Right forelimb (tissue), 1 donor: ENCODE results near the gene FOXN3.

ENCODE experiments used
- DNase-seq: peaks from one replicate; pipeline ENCODE4 v3.0.0-alpha.2; 2018

FOXN3 gene

DNA sequence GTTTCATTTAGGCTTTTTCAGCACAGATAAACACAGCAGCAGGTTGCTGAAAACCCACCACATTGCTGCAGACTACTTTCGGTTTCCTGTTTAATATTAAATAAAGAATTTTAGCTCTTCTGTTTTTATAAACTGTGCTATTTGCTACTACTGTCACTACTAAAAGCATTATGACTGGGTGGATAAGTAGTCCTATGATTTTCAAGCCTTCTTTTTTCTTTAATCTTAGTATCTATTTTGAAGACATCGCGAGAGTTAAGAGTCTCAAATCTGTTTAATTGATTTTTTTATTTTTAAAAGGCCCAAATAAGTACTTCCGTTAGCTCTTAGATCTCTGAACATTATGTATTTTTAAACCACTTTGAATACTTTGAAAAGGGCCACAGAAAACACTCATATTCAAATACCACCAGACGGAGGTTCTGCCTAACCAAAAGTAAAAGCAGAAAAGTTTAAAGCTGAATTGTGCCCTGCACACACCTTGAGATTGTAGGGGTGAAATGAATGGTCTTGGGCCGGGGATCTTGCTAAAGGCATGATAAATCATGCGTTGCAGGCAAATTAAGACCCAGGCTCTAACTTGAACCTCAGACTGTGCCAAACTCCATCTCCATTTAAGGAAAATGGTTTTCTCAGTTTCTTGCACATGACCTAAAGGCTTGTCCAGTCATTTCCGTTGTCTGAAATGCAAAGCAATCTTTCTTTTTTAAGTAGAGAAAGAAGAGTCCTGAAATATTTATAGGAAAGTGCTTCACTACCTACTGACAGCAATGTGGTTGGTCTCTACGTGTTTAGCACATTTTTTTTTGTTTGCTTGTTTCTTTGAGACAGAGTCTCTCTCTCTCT, 13.6 kb upstream of the FOXN3 start:
- no peak for DNase-seq

DNA sequence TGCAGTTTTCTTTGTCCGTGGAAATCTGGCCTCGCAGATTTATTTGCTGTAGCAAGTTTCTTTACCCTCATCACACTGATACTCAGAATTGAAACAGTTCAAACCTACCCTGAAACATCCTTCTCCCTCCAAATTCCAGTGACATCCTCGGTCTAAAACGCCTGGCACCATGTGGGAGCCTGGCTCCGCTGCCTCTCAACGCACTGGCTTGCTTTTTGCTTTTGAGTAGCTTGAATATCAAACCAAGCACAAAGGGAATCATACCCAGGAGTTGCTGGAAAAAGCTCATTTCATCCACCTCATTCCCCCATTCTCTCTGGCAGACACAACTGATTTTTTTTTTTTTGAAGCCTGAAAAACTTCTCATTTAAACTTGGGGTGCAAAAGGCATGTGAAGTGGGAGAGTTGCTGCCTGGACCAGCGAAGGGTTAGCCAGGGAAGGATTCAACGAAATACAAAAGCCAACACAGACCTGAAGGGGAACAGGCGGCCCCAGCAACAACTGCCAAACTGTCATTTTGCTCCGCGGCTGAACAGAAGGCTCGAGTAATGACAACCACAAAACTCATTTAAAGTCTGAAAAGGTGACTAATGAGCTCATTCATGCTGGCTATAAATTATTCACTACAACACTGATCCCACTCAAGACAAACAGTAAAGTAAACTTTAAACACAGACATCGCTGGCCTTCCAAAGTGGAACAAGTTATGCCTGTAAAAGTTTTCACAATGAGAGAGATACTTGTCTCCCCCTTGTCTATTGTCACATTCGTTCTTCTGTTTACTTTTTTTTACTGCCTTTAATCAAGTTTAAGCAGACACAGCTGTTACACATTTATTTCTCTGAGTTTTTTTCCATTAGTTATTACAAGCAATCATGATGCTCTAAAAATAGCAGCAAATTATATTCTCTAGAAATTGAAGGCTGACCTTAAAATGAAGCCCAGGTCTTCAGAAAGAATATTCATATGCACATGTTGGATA, 12.5 kb upstream of the FOXN3 start:
- DNase-seq = no peak

DNA sequence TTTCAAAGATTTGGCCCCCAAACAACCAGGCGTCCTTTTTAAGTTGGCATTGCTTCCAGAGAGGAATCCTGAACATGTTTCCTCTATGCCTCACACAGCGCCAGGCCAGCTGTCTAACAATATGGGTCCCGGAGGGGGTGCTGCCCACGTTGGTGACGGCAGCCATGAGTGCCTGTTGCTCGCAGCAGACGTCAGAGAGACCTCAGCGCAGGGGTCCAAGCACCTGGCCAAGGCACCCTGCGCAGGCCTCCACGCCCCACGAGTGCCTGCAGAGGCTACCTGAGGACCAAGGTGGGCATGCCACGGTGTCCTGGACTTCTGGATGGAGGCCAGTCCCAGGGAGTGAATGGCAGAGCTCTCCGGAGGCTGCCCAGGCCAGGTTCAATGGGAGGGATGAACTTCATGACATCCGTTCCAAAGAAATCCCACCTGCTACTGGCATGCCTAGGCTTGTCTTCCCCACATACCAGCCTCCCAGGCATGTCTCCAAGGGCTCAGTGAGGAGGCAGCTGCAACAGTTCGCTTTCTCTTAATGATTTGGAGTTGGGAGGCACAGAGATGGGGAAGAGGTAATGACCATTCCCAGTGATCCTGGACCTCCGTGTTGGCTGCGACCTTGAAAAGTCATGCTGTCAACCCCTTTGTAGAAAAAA, 11.6 kb upstream of the FOXN3 start:
- peak; percentile 71 for DNase-seq

DNA sequence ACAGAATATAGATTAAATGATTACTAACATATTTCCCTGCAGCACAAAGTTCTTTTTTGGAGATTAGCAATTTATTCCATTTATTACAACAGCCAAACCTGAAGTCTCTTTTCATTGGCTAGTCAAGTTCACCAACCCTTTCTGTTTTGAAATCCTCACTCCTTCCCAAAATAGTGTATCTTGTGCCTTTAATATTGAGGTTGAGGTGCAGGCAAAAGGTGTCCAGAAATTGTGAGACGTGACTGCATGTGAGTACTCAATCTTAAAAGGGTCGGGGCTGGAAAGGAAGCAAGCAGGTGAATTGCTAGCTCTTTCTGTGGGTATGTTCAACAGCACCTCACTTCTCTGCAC, 11.1 kb upstream of the FOXN3 start:
- no peak for DNase-seq

DNA sequence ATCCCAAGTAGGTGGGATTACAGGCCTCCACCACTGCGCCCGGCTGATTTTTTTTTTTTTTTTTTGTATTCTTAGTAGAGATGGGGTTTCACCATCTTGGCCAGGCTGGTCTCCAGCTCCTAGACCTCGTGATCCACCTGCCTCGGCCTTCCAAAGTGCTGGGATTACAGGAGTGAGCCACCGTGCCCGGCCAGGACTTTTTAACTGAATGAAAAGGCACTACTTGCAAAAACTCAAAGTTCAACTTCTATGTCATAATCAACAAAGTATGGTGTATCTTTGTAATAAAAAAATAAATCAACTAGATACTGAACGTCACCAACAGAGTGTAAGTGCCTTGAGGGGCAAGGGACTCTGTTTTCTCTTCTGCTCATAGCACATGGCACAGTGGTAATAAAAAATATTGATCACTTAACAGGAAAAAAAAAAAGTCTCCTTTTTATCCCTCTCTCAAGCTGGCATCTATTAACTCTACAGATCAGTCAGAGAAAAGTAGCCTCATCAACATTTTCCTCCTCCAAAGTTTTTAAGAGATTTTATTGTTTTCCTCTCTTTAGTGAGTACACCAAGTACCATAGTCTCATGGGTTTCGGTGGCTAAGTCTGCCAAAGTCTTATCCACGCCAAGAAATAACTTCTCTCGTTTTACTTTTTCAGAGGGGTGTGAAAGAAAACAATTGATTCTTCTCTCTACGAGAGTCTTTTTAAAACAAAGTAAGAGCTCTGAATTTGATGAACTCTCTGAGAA, 10.6 kb upstream of the FOXN3 start:
- DNase-seq = no peak

DNA sequence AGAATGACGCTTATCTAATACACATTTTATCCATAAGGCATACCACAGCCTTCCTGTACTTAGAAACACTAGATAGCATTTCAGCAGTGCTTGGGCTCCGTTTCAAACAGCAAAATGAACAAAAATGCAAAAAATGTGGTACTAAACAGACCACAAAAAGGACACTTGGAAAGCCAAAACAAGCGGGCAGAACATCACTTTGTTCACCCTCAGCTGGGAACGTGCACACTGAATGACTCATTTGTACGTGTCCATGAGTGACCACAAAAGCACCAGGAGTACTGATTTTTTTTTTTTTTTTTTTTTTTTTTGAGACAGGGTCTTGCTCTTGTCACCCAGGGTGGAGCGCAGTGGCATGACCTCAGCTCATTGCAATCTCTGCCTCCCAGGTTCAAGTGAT, 8.9 kb upstream of the FOXN3 start:
- DNase-seq = no peak

DNA sequence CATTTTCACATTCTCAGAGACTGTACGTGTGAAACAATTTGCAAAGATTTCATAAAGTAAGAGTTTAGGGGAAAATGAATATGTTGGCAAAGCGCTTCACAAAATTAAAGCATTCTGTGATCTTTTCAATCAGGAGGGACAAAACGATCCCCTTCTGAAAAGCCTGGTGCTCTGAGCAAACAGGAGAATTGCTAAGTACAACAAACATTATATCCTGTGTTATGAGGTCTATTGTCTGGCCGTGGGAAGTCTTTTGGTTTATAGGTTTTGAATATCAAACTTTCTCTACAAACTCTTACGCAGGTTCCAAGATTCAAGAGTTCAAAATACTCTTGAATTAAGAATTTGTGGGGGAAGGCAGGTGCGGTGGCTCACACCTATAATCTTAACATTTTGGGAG, 7.2 kb upstream of the FOXN3 start:
- DNase-seq = no peak

DNA sequence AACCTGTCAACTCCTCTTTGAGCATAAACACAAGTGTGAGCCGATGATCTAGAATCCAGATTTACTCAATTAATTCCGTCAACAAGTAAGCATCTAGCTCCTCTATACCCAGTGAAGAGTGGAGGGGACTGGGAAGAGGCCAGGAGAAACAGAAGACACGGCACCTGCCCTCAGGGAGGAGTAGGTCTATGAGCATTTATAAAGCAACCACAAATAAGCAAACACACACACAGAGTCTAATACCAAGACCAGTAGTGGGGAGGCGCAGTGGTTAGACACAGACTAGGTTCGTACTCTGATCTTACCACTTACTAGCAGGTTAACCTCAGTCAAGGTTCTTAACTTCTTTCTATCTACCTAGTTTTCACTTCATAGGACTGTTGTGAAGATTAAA, 5.9 kb upstream of the FOXN3 start:
- no peak for DNase-seq

DNA sequence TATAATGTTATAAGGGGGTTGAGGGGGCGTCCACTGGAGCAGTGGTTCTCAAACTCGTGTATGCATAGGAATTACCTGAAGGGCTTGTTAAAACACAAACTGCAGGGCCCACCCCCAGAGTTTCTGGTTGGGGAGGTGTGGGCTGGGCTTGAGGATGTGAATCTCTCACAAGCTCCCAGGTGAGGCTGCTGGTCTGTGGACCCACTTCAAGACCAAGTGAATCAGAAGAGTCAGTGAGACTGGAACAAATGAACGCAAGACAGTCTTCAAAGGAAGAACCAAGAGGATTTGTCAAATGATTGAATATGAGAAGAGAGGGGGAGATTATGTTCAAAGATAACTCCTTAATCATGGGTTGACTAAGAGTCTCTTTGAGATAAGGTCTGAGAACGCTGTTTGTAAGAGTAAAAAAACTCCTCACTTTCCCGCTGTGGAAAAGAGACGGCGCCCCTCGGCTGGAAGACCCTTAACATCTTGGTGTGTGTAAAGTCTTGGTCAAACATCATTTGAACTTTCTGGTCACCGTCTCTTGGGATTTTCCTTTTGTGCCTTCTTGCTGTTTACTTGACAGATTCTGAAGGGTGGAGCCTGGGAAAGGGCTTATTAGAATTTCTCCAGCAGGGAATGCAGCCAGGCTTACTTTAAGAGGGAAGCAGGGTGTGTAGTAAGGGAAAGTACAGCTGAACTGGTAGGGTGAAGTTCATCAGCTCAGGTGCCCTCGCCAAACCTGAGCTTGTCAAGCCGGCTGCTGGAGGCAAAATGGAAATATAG, 5.3 kb upstream of the FOXN3 start:
- DNase-seq = no peak

DNA sequence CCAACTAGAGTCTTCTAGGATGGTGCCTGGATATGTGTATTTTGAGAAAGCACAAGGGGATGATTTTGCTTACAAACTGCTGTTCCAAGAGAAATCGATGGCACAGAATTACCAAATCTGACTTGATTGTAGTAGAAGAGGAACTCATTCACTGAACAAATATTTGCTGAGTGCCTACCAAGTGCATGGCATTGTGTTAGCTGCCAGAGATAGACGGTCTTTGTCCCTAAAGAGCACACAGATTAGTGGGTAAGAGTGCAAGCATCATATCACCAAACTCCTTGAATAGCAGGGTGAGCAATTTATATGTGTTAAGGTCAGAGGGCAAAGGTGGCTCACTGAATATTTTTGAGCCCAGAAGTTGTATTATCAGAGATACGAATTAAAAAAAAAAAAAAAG, 3.5 kb upstream of the FOXN3 start:
- no peak for DNase-seq

DNA sequence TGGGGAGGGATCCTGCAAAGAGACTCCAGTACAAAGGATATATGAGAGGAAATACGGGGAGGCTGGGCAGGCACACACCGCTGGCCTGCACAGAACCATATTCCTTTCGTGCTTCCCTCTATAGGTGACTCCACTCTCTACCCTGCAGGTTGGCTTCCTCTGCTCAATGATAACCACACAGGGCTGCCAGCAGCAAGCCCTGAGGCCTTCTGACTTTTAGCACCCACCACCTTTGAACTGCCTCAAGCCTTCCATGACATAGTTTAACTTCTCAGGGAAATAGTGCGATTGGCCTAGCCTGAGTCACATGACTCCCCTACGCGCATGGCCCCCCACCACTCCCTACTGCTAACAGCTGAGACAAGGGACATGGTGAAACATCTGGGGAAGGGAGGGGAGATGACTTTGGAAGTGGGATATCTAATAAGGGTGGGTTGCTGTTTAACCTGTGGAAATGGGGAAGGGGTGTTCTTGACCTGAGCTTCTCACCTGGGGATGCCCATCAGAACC, 3.0 kb upstream of the FOXN3 start:
- no peak for DNase-seq

DNA sequence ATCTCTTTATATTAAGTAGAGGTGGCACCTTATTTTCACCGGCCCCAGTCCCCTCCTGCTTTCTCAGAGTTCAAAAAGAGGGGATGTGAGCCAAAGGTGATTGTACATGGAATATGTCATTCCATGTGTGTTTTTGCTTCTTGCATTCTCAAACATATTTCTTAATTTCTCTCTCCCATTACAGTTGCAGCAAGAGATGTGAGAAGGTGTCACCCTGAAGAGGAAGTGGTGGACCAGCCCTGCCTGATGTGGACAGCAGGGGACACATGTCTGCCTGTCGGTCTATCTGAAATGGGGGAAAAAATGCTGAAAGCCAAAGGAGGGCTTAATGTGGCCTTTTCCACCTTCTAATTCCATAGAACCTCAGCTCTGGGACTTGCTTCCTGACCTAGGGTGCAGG, 1.9 kb upstream of the FOXN3 start:
- DNase-seq = no peak

DNA sequence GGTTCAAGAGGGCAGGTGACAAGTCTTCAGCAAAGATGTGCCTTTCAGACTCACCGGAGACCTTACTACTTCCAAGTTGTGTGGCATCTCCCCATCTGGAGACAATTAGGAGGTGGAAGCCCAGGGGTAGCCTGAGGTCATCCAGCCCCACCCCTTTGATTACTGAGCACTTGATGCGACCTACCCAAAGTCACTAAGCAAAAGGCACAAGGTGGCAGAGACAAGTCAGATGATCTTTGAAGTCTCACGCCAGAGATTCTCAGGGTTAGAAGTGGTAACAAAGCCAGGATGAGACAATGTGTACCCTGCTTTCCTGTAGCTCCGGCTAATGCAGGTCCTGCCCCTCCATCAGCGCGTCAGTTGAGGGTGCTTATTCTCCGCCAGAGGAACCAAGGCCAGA, 1.4 kb upstream of the FOXN3 start:
- DNase-seq = no peak

DNA sequence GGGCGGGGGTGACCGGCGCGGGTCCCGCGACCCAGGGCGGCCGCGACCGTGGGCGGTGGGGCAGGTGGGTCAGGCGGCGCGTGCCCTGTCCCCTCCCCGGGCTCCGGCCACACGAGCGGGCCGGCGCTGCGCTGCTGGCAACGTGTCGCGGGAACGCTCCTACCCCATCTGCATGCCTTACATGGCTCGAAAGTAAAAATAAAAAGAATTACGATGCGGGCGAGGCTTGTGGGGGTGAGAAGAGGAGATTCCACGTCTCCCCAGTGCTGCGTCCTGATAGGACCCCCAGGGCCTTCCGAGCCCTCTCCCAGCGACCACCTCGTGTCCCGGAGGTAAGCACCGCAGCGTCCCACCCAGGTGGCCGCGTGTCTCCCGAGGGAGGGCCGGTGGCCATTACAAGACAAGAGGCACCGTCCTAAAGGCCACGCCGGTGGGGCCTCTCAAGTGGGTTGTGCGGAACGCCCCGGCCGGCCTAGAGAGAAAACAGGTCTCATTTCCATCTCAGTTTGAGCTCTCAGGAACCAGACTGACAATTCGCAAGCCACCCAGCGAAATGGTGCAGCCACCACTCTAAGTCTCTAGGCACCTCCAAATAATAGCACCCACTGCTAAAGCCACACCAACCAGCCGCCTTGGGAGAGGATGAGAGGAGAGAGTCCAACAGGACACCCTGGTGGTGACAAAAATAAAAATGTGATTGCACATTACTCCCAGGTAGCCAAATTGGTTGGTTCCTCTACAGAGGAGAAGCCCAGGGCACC, 612 bp upstream of the FOXN3 start:
- DNase-seq = peak; percentile 67

DNA sequence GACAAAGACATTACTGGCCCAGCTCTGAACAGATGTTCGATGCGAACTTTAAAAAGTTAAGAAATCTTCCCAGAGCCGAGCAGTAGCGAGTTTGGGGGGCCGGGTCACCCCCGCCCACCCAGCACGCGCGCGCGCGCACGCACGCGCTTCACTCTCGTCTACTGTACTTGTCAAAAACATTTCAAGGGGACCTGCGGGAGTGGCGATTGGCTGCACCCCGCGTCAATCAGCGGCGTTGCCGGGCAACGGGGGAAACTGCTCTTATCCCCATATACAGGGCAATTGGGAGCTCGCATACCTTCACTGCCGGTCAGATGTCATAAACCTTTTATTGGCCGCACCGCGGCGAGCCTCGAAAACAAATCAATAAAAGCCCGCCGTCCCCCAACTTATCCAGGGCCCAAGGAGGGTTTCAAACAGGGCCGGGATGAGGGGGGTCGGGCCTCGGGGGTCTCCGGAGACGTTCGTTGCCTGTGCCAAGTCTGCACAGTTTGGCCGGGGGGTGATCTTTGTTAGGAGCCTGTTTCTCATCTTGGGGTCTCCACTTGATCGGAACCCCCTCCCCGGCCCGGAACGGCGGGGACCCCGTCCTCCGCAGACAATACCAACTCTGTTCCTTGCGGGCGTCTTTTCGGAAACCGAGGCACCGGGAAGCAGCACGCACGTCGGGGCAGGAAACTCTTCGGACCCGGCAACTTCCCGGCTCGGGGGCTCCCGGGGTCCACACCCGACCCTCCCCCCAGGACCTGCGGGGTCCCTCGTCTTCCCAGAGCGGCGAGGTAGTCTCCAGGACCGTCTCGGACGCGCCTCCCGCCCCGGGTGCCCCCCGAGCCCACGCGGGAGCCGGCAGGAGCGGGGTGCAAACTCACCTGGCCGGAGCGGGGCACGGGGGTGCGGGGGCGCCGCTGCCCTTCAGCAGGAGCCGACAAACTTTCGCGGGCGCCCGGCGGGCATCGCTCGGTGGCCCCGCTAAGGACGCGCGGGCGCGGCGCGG, 734 bp downstream of the FOXN3 start:
- DNase-seq = peak; percentile 100

DNA sequence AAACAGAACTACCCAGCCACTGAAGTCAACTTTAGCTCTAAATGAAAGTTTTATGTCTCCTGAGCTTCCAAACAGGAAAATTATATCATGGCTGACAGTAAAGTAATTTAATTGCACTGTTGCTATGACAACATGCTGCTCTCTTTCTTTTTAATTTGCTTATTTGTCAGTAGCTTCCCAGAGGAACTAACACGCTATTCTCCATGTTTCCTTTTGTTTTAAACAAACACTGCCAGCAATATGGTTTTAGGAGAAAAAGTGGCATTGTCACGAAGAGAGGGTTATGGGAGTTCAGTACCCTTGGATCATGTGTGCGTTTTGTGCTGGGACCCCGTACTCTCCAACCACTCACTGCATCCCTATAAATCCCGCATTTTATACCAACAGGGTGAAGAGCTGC, 1.9 kb downstream of the FOXN3 start:
- DNase-seq = no peak

DNA sequence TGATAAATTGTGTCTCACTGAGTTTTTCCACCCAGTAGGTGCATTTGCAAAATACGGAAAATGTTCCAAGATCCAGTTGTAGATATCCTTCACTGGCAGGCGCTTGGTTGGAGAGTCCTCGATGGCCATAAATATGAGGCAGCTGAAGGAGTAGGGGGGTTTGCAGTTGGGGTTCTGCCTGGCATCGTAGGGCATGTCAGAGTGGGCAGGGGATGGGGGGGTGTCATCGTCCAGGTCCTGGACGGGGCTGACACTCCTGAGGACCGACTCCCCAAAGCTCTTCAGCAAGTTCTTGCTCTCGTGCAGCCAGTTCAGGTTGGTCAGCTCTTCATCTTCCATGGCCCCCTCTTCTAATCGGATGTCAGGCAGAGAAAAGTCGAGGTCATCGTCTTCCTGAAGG, 5.1 kb downstream of the FOXN3 start:
- no peak for DNase-seq

DNA sequence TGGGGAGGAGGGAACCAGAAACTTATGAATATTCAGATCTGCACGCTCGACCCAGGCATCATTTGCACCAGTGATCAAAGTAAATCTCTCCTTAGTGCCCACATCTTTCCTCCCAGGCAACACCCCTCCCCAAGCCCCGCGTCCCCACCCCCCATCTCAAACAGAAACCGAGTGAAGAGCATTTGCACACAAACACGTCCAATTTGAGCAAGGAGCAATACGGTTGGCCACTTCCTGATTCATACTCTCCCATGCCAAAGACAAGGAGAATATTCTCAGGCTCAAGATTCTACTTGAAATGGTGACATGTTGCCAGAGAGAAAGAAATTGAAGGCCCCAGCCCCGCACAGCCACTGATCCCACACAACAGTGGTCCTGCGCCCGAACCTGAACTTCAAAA, 7.1 kb downstream of the FOXN3 start:
- DNase-seq = no peak

DNA sequence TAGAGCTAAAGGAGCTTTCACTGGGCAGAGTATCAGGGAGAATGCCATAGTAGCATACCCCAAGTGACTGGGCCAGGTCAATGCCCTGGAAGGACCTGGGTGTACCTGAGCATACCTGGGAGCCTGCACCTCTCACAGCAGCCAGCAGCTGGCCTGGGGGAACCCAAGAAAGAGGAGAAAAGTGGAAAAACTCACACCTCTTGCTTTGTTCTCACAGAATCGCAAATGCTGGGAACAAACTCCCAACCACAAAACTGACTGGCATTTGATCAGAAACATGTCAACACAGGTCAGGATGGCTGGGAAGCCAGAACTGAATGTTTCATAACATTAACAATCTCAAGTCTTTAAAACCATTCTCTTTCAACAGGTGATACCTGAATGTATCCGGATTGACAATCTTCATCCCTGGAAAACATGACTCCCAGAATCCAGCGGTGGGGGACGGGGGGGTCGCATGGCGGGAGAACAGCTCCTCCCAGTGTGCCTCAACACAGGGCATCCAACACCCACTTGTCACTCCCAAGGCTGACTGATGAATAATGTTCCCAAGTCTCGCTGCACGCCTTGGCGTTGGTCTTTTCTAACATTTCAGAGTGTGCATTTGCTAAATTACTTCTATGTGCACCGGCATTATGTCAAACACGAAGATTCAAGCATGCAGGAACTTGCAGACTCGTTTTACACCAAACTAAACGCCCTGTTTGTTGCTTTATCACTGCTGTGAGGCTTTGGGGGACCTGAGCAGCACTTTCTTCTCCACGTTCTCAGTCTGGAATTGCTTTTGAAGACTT, 7.9 kb downstream of the FOXN3 start:
- no peak for DNase-seq
